Stimulated activated effector memory CD8-positive, alpha-beta T cell treated with anti-CD3 and anti-CD28 coated beads, Interleukin-12 subunit alpha, Interleukin-12 subunit beta, amount 100 ng/mL, for 72 hours (primary cell): Measurements from ENCODE around the gene ACSM6.
A peak's percentile ranks its signal among the peaks of the same experiment; 100 is the strongest.
"Not testable (repeated sequence)": the region's sequence is repeated elsewhere in the genome, so short reads cannot be mapped to it uniquely, and the experiment has no call there.

ENCODE experiments used
- ATAC-seq: fragments of 150-1000 bp; cut with Tn5 transposase; 2 replicates; pipeline ENCODE4 v1.10.0; 2021
- DNase-seq, 2 donors: peaks; one replicate each; pipeline ENCODE4 v3.0.0; 2021 to 2022; ENCODE audit warnings: low spot score in 2 of 2
- H3K27ac Mint-ChIP-seq: one replicate; pipeline ENCODE4 v1.8.0; 2022; ENCODE audit warnings: mild to moderate bottlenecking, mixed read lengths
- H3K36me3 Mint-ChIP-seq: one replicate; pipeline ENCODE4 v1.8.0; 2022; ENCODE audit warnings: mild to moderate bottlenecking, mixed read lengths
- H3K4me1 Mint-ChIP-seq: one replicate; pipeline ENCODE4 v1.8.0; 2022; ENCODE audit warnings: mixed read lengths
- H3K4me3 Mint-ChIP-seq: one replicate; pipeline ENCODE4 v1.8.0; 2022; ENCODE audit warnings: mild to moderate bottlenecking, mixed read lengths
- H3K9me3 Mint-ChIP-seq: one replicate; pipeline ENCODE4 v1.8.0; 2022; ENCODE audit warnings: mixed read lengths

ACSM6 gene

GRCh38 chr10:95233377-95234034 lies 39.5 kb downstream of the ACSM6 start:
- H3K4me3 Mint-ChIP-seq: no peak overlapping the region
- DNase-seq (no peak), ATAC-seq (no peak)
- no peak overlapping the region for H3K27ac Mint-ChIP-seq
- H3K9me3 Mint-ChIP-seq: no peaks in the 10 kb centered on the region
- H3K36me3 Mint-ChIP-seq: peaks cover 13% of the 10 kb centered on the region
- peaks cover 27% of the 10 kb centered on the region for H3K4me1 Mint-ChIP-seq

- Mint-ChIP-seq H3K4me3 (no peak overlapping the region), H3K27ac (peak overlapping the region; percentile 77), H3K36me3 (peaks cover 13% of the 10 kb centered on the region), H3K4me1 (peaks cover 27% of the 10 kb centered on the region), H3K9me3 (no peaks in the 10 kb centered on the region)
- ATAC-seq (no peak), DNase-seq (no peak)
Measured at GRCh38 chr10:95234951-95235350, 40.9 kb downstream of the ACSM6 start.

DNA sequence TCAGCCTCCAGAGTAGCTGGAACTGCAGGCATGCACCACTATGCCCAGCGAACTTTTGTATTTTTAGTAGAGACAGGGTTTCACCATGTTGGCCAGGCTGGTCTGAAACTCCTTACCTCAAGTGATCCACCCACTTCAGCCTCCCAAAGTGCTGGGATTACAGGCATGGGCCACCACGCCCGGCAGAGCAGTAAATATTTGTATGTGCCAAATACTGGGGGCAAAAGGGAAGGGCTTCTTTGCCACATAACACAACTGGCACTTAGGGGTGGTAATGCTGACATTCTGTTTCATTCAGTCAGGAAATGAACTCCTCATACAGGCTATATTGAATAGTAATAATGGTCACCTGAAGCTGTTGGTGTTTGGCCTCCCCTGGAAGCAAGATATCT lies 41.6 kb downstream of the ACSM6 start:
- peak overlapping the region; percentile 81 for H3K27ac Mint-ChIP-seq
- peaks cover 13% of the 10 kb centered on the region for H3K36me3 Mint-ChIP-seq
- no peaks in the 10 kb centered on the region for H3K9me3 Mint-ChIP-seq
- no peak for DNase-seq
- H3K4me1 Mint-ChIP-seq: peaks cover 27% of the 10 kb centered on the region
- ATAC-seq: no peak
- H3K4me3 Mint-ChIP-seq: peak overlapping the region; percentile 39

DNA sequence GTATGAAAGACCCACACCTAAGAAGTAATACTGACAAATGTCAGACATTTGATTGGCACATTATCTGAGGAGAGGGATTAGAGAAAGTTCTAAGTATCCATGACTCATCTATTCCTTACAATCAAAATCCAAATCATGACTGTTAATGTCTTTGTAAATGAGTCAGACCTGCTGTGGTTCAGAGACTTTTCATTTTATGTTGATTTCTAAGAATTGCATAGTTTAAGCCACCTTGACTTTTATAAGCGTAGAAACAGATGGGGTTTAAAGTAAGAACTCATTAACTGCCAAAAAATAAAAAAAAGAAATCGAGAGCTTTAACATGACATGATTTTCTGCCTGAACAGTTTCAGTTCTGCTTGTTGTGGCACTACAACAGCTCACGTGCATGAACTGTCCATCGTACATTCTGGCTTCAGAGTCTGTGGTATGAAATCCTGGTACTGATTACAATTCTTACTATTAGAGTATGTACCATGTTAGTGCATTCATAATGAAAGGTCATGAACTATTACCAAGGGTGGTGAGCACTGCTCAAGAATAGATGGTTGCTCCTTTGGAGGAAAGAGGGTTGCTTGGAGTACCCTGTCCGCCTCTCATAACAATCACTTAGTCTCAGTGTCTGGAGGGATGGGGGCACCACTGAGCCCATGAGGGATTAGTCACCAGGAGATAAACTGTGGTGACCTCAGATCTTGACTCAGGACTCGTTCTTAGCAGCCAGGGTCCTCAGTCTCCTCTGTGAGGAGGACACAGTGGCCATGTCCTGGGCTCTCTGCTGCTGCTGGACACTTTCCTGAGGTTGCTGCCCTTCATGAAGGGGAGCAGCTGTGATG lies 42.2 kb downstream of the ACSM6 start:
- Mint-ChIP-seq H3K36me3 (peaks cover 13% of the 10 kb centered on the region), H3K9me3 (no peaks in the 10 kb centered on the region), H3K4me3 (peak overlapping the region; percentile 39), H3K27ac (peak overlapping the region; percentile 81), H3K4me1 (peaks cover 23% of the 10 kb centered on the region)
- DNase-seq (no peak), ATAC-seq (peak; percentile 92)

DNA sequence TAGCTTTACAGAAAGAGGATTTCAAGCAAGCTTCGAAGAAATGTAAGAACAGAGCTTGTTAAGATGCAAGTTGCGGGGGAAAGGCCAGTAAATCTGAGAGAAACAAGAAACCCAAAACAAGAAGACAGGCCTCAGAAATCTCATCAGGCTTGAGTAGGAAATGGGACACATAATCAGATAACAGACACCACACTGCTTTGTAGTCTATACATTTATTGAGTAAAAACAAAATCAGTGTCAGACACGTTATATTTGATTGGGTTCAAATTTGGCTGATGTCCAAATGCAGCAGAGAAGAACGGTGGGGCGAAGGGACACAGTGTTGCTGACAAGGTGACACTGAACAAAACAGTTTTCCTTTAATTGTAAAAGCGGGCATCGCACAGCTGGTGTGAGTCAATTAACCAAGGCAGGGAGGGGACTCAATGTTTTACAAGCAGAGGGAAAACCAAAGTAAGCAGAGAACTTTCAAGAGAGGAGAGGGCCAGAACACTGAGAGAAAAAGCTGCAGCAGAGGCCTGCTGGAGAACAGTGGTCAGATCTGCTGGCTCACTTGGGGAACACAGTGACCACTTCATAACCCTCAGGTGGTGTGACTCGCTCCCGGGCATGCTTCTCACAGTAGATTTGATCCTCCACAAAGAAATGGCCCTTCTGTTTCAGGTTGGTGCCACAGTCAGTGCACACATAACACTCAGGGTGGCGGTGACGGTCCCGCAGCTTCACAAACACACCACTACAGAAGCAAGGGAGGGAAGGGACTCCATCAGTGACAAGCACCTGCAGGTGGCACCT lies 43.5 kb downstream of the ACSM6 start:
- peaks cover 13% of the 10 kb centered on the region for H3K36me3 Mint-ChIP-seq
- H3K4me1 Mint-ChIP-seq: peaks cover 20% of the 10 kb centered on the region
- H3K4me3 Mint-ChIP-seq: no peak overlapping the region
- ATAC-seq (no peak), DNase-seq (no peak)
- H3K27ac Mint-ChIP-seq: no peak overlapping the region
- no peaks in the 10 kb centered on the region for H3K9me3 Mint-ChIP-seq

- ATAC-seq, H3K36me3 Mint-ChIP-seq, H3K9me3 Mint-ChIP-seq, H3K27ac Mint-ChIP-seq, DNase-seq, H3K4me3 Mint-ChIP-seq: not testable (repeated sequence)
- H3K4me1 Mint-ChIP-seq: peaks cover 18% of the 10 kb centered on the region
Measured at GRCh38 chr10:95240096-95240495, 46.1 kb downstream of the ACSM6 start.

DNA sequence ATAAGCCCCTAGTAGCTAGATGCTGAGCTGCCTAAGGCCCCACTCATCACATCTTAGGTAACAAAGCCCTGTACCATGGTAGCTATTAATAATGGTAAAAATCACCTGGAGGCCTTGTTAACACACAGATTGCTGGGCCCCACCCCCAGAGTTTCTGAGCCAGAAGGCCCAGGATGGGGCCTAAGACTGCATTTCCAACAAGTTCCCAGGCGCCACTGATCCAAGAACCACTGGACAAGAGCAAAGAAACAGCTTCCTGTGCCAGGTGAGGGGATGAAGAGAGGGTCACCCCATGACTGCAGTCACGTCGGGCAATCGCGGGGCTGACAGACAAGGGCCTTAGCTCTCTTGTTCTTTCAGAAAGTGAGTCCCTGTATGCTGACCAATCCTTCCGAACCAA lies 46.8 kb downstream of the ACSM6 start:
- Mint-ChIP-seq H3K9me3 (no peaks in the 10 kb centered on the region), H3K4me1 (peaks cover 14% of the 10 kb centered on the region), H3K4me3 (no peak overlapping the region), H3K36me3 (peaks cover 4% of the 10 kb centered on the region), H3K27ac (no peak overlapping the region)
- DNase-seq (no peak), ATAC-seq (no peak)

GRCh38 chr10:95241533-95241932 lies 47.5 kb downstream of the ACSM6 start:
- ATAC-seq (no peak), DNase-seq (no peak)
- no peak overlapping the region for H3K4me3 Mint-ChIP-seq
- H3K27ac Mint-ChIP-seq: no peak overlapping the region
- peaks cover 9% of the 10 kb centered on the region for H3K4me1 Mint-ChIP-seq
- H3K36me3 Mint-ChIP-seq: no peaks in the 10 kb centered on the region
- no peaks in the 10 kb centered on the region for H3K9me3 Mint-ChIP-seq

GRCh38 chr10:95242581-95243317 lies 48.7 kb downstream of the ACSM6 start:
- DNase-seq (no peak), ATAC-seq (peak; percentile 61)
- Mint-ChIP-seq H3K4me1 (peaks cover 5% of the 10 kb centered on the region), H3K36me3 (no peaks in the 10 kb centered on the region), H3K9me3 (no peaks in the 10 kb centered on the region), H3K4me3 (no peak overlapping the region), H3K27ac (no peak overlapping the region)

DNA sequence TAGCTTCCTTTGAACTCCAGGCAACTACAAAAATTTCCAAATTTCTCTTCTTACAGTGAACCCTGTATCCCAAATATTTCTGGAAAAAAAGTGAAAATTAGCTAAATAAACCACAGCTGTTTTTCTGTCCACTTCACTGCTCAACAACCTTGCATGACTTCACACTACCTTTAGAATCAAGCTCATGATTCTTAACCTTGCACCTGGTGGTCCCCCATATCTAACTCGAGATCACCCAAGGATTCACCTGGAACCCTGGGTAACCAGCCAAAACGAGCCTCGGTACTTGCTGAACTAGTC lies 49.2 kb downstream of the ACSM6 start:
- Mint-ChIP-seq H3K9me3 (no peaks in the 10 kb centered on the region), H3K4me3 (no peak overlapping the region), H3K27ac (no peak overlapping the region), H3K36me3 (no peaks in the 10 kb centered on the region), H3K4me1 (peaks cover 5% of the 10 kb centered on the region)
- ATAC-seq (no peak), DNase-seq (no peak)

- DNase-seq (no peak), ATAC-seq (no peak)
- Mint-ChIP-seq H3K36me3 (no peaks in the 10 kb centered on the region), H3K4me3 (no peak overlapping the region), H3K27ac (no peak overlapping the region), H3K9me3 (no peaks in the 10 kb centered on the region), H3K4me1 (peaks cover 5% of the 10 kb centered on the region)
Measured at GRCh38 chr10:95244152-95244551, 50.1 kb downstream of the ACSM6 start.

- H3K4me1 Mint-ChIP-seq: peaks cover 5% of the 10 kb centered on the region
- H3K27ac Mint-ChIP-seq: peak overlapping the region; percentile 50
- peak in 1 of 2 donors; percentile 54 for DNase-seq
- no peaks in the 10 kb centered on the region for H3K9me3 Mint-ChIP-seq
- peak; percentile 65 for ATAC-seq
- H3K36me3 Mint-ChIP-seq: no peaks in the 10 kb centered on the region
- no peak overlapping the region for H3K4me3 Mint-ChIP-seq
Measured at GRCh38 chr10:95245425-95246055, 51.5 kb downstream of the ACSM6 start.

- H3K27ac Mint-ChIP-seq: no peak overlapping the region
Measured at GRCh38 chr10:95246582-95247051, 52.6 kb downstream of the ACSM6 start.

GRCh38 chr10:95247200-95247880 lies 53.3 kb downstream of the ACSM6 start:
- H3K9me3 Mint-ChIP-seq: no peaks in the 10 kb centered on the region
- H3K4me3 Mint-ChIP-seq: no peak overlapping the region
- H3K27ac Mint-ChIP-seq: no peak overlapping the region
- DNase-seq: no peak
- peaks cover 5% of the 10 kb centered on the region for H3K4me1 Mint-ChIP-seq
- ATAC-seq: no peak
- no peaks in the 10 kb centered on the region for H3K36me3 Mint-ChIP-seq

More at GRCh38 chr10:95246582-95247051, 52.6 kb downstream of the ACSM6 start:
- no peaks in the 10 kb centered on the region for H3K36me3 Mint-ChIP-seq
- peak; percentile 54 to 81 for DNase-seq
- H3K9me3 Mint-ChIP-seq: no peaks in the 10 kb centered on the region
- no peak overlapping the region for H3K4me3 Mint-ChIP-seq
- ATAC-seq: peak; percentile 51
- peaks cover 5% of the 10 kb centered on the region for H3K4me1 Mint-ChIP-seq
